ENCODE data around the gene GRIK3.

GRIK3 gene

GRCh38 chr1:36858553-36858952, 175.8 kb downstream of the GRIK3 start:
- H3K36me3 ChIP-seq (ENCODE audit: control insufficient read depth, insufficient read depth, low read length, severe bottlenecking) = no peaks in the 10 kb centered on the region
- no peak overlapping the region for H3K4me3 ChIP-seq (ENCODE audit: low read length)
- no peaks in the 10 kb centered on the region for H3K4me1 ChIP-seq (ENCODE audit: control insufficient read depth, insufficient read depth, low read length)
- H3K9me3 ChIP-seq (ENCODE audit: control insufficient read depth, low read length) = no peaks in the 10 kb centered on the region
- peaks cover 56% of the 10 kb centered on the region for H3K27me3 ChIP-seq (replicated peaks; ENCODE audit: control insufficient read depth, insufficient read depth, low read length)
- no peak overlapping the region for H3K9ac ChIP-seq (ENCODE audit: low read length)
- no peak for DNase-seq (ENCODE audit: low read depth)

DNA sequence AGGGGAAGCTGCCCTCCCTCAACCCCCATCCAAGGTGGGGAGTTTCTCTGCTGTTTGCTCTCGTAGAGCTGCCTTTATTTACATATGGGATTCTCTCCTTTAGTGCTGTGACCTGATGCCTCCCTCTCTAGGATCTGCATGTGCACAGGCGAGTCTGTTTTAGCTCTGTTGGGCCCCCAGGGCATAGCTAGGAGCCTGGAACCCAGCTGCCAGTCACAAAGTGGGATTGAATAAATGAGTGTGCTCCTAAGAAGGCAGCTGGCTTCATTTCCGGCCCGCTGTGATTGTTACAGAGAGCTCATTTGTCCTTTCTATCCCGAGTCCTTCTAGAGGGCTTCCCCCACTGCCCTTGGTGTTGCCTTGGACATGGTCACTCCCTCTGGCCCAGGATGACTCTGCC, 176.6 kb downstream of the GRIK3 start:
- Histone ChIP-seq H3K27me3 (replicated peaks; ENCODE audit: control insufficient read depth, insufficient read depth, low read length) (peaks cover 49% of the 10 kb centered on the region), H3K4me3 (ENCODE audit: low read length) (no peak overlapping the region), H3K36me3 (ENCODE audit: control insufficient read depth, insufficient read depth, low read length, severe bottlenecking) (no peaks in the 10 kb centered on the region), H3K9ac (ENCODE audit: low read length) (no peak overlapping the region), H3K4me1 (ENCODE audit: control insufficient read depth, insufficient read depth, low read length) (no peaks in the 10 kb centered on the region), H3K9me3 (ENCODE audit: control insufficient read depth, low read length) (no peaks in the 10 kb centered on the region)
- DNase-seq (ENCODE audit: low read depth) = no peak

DNA sequence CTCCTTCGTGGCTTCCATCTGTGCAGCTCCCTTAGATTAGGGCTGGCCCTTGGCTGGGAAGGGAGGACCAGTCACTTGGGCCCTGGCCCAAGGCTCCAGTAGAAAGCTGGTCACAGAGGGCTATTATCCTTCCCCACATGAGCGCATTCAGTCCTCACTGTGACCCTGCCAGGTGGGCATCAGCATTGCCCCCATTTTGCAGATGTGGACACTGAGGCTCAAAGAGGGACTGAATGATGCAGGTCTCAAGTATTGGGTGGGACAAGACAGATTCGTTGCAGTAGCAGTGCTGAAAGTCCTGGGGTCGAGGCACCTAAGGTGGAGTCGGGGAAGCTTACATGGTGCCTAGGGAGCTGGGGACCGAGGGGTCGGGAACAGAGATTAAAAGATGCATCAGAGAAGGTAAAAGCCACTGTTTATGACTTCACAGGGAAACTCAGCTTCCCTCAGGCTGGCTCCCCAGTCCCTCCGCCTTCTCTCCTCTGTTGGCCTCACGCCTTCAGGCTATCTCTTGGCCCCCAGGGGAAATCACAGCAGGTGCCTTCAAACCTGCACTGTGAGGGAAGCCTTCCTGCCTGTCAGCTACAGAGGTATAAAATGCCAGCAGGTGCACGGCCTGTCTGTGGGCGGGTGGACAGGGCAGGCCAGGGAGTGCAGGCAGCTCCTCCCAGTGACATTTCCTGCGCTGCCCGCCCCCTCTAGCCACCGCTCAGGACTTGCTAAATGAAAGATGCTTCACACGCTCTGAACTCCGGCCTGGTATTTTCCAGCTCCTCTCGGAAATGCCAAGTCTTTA, 178.4 kb downstream of the GRIK3 start:
- Histone ChIP-seq H3K9ac (ENCODE audit: low read length) (no peak overlapping the region), H3K9me3 (ENCODE audit: control insufficient read depth, low read length) (no peaks in the 10 kb centered on the region), H3K4me1 (ENCODE audit: control insufficient read depth, insufficient read depth, low read length) (no peaks in the 10 kb centered on the region)

GRCh38 chr1:36853638-36854037, 180.7 kb downstream of the GRIK3 start:
- Histone ChIP-seq H3K4me1 (ENCODE audit: control insufficient read depth, insufficient read depth, low read length) (no peaks in the 10 kb centered on the region), H3K9ac (ENCODE audit: low read length) (no peak overlapping the region), H3K9me3 (ENCODE audit: control insufficient read depth, low read length) (no peaks in the 10 kb centered on the region), H3K4me3 (ENCODE audit: low read length) (no peak overlapping the region), H3K27me3 (replicated peaks; ENCODE audit: control insufficient read depth, insufficient read depth, low read length) (peaks cover 65% of the 10 kb centered on the region), H3K36me3 (ENCODE audit: control insufficient read depth, insufficient read depth, low read length, severe bottlenecking) (no peaks in the 10 kb centered on the region)
- DNase-seq (ENCODE audit: low read depth) = no peak

More for the DNA sequence above, 178.4 kb downstream of the GRIK3 start:
- Histone ChIP-seq H3K4me3 (ENCODE audit: low read length) (no peak overlapping the region), H3K27me3 (replicated peaks; ENCODE audit: control insufficient read depth, insufficient read depth, low read length) (peaks cover 57% of the 10 kb centered on the region), H3K36me3 (ENCODE audit: control insufficient read depth, insufficient read depth, low read length, severe bottlenecking) (no peaks in the 10 kb centered on the region)
- no peak for DNase-seq (ENCODE audit: low read depth)

DNA sequence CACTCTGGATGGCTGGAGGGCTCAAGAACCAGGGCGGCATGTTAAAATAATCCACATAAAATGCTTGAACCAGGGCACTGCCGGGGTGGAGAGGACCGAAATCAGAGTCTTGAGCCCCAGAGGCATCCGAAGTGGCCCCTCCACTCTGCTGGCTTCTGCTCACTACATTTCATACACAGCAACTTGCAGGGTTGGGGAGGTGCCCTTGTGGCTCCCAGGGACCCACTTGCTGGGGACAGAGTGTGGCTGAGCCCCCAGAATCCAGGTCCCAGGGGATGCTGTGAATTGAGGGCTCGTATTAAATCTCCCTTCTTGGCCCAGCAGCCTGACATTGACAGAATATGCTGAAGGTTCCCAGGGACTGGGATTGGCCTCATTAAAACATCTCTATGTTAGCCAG, 181.7 kb downstream of the GRIK3 start:
- H3K4me1 ChIP-seq (ENCODE audit: control insufficient read depth, insufficient read depth, low read length) = no peaks in the 10 kb centered on the region

DNA sequence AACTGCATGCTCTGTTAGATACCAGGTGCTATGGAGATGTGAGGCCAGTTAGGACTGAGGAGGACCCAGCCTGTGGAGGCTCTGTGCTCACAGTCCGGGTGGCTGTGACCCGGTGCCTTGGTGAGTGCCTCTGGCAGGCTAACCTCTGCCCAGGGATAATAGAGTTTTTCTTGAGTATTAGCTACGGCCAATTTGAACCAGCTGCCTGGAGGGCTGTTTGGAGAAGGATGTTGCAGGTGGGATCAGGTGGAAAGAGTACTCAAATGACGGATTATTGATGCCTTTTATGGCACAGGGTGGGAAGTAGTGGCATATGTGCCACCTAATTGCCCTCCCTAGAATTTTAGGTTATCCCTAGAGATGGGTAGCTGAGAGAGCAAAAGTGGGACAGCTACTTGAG, 182.7 kb downstream of the GRIK3 start:
- Histone ChIP-seq H3K36me3 (ENCODE audit: control insufficient read depth, insufficient read depth, low read length, severe bottlenecking) (no peaks in the 10 kb centered on the region), H3K4me1 (ENCODE audit: control insufficient read depth, insufficient read depth, low read length) (no peaks in the 10 kb centered on the region), H3K4me3 (ENCODE audit: low read length) (no peak overlapping the region), H3K27me3 (replicated peaks; ENCODE audit: control insufficient read depth, insufficient read depth, low read length) (peaks cover 58% of the 10 kb centered on the region), H3K9ac (ENCODE audit: low read length) (no peak overlapping the region), H3K9me3 (ENCODE audit: control insufficient read depth, low read length) (no peaks in the 10 kb centered on the region)
- DNase-seq (ENCODE audit: low read depth) = no peak

More for the DNA sequence above, 181.7 kb downstream of the GRIK3 start:
- H3K27me3 ChIP-seq (replicated peaks; ENCODE audit: control insufficient read depth, insufficient read depth, low read length) = peaks cover 64% of the 10 kb centered on the region
- no peaks in the 10 kb centered on the region for H3K9me3 ChIP-seq (ENCODE audit: control insufficient read depth, low read length)
- no peaks in the 10 kb centered on the region for H3K36me3 ChIP-seq (ENCODE audit: control insufficient read depth, insufficient read depth, low read length, severe bottlenecking)
- DNase-seq (ENCODE audit: low read depth) = no peak
- no peak overlapping the region for H3K9ac ChIP-seq (ENCODE audit: low read length)
- no peak overlapping the region for H3K4me3 ChIP-seq (ENCODE audit: low read length)

- H3K36me3 ChIP-seq (ENCODE audit: control insufficient read depth, insufficient read depth, low read length, severe bottlenecking) = no peaks in the 10 kb centered on the region
- H3K4me1 ChIP-seq (ENCODE audit: control insufficient read depth, insufficient read depth, low read length) = no peaks in the 10 kb centered on the region
- no peak overlapping the region for H3K4me3 ChIP-seq (ENCODE audit: low read length)
- no peaks in the 10 kb centered on the region for H3K9me3 ChIP-seq (ENCODE audit: control insufficient read depth, low read length)
- no peak overlapping the region for H3K9ac ChIP-seq (ENCODE audit: low read length)
- no peak for DNase-seq (ENCODE audit: low read depth)
- H3K27me3 ChIP-seq (replicated peaks; ENCODE audit: control insufficient read depth, insufficient read depth, low read length) = peaks cover 55% of the 10 kb centered on the region
These were observed 183.2 kb downstream of the GRIK3 start for GRCh38 chr1:36851087-36851486.

GRCh38 chr1:36849956-36850355, 184.4 kb downstream of the GRIK3 start:
- Histone ChIP-seq H3K9ac (ENCODE audit: low read length) (no peak overlapping the region), H3K4me3 (ENCODE audit: low read length) (no peak overlapping the region), H3K27me3 (replicated peaks; ENCODE audit: control insufficient read depth, insufficient read depth, low read length) (peaks cover 47% of the 10 kb centered on the region), H3K36me3 (ENCODE audit: control insufficient read depth, insufficient read depth, low read length, severe bottlenecking) (no peaks in the 10 kb centered on the region), H3K9me3 (ENCODE audit: control insufficient read depth, low read length) (no peaks in the 10 kb centered on the region), H3K4me1 (ENCODE audit: control insufficient read depth, insufficient read depth, low read length) (no peaks in the 10 kb centered on the region)
- no peak for DNase-seq (ENCODE audit: low read depth)

DNA sequence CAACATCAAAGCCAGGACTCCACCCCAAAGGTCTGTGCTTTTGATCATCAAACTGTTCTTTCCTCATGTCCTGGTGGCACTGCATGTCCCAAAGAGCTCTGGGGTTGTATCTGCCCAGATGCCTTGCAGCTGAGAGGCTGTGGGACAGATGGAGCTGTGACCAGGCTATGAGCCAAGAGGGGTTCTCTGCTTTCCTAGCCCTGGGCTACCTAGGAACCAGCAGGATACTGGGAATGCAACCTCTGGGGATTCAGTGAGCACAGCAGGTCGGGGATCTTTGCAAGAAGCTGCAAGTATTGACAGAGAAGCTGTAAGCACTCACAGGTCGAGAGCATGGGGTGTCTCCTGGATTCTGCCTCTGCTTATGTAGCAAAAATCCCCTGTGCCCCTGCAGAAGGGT, 186.6 kb downstream of the GRIK3 start:
- H3K27me3 ChIP-seq (replicated peaks; ENCODE audit: control insufficient read depth, insufficient read depth, low read length) = peaks cover 35% of the 10 kb centered on the region
- no peak overlapping the region for H3K4me3 ChIP-seq (ENCODE audit: low read length)
- H3K9ac ChIP-seq (ENCODE audit: low read length) = no peak overlapping the region
- H3K36me3 ChIP-seq (ENCODE audit: control insufficient read depth, insufficient read depth, low read length, severe bottlenecking) = no peaks in the 10 kb centered on the region
- no peaks in the 10 kb centered on the region for H3K4me1 ChIP-seq (ENCODE audit: control insufficient read depth, insufficient read depth, low read length)
- DNase-seq (ENCODE audit: low read depth) = no peak
- H3K9me3 ChIP-seq (ENCODE audit: control insufficient read depth, low read length) = no peaks in the 10 kb centered on the region

- no peak for DNase-seq (ENCODE audit: low read depth)
- H3K9ac ChIP-seq (ENCODE audit: low read length) = no peak overlapping the region
- H3K4me3 ChIP-seq (ENCODE audit: low read length) = no peak overlapping the region
- no peaks in the 10 kb centered on the region for H3K4me1 ChIP-seq (ENCODE audit: control insufficient read depth, insufficient read depth, low read length)
- H3K9me3 ChIP-seq (ENCODE audit: control insufficient read depth, low read length) = no peaks in the 10 kb centered on the region
- H3K36me3 ChIP-seq (ENCODE audit: control insufficient read depth, insufficient read depth, low read length, severe bottlenecking) = no peaks in the 10 kb centered on the region
- H3K27me3 ChIP-seq (replicated peaks; ENCODE audit: control insufficient read depth, insufficient read depth, low read length) = peaks cover 34% of the 10 kb centered on the region
These were observed 187.1 kb downstream of the GRIK3 start for GRCh38 chr1:36847186-36847585.

DNA sequence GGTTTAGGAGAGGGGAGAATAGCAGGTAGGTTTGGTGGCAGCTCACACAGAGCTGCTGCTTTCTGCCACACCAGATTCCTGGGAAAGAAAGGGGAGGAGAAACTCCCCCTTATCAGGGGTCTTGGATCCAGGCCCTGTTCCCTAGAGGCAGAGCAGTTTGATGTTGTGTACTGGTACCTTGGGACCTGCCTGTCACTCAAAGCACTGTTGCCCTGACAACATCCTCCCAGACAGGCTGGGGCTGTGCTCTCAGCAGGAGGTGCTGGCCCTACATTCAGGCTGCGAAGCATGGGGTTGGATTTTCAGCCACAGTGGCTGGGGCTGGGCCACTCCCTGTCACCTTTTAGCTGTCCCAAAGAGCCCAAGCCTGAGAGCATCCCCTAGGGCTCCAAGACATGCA, 188.0 kb downstream of the GRIK3 start:
- no peak overlapping the region for H3K9ac ChIP-seq (ENCODE audit: low read length)
- H3K27me3 ChIP-seq (replicated peaks; ENCODE audit: control insufficient read depth, insufficient read depth, low read length) = peaks cover 30% of the 10 kb centered on the region
- no peak overlapping the region for H3K4me3 ChIP-seq (ENCODE audit: low read length)
- no peaks in the 10 kb centered on the region for H3K36me3 ChIP-seq (ENCODE audit: control insufficient read depth, insufficient read depth, low read length, severe bottlenecking)
- no peaks in the 10 kb centered on the region for H3K9me3 ChIP-seq (ENCODE audit: control insufficient read depth, low read length)
- DNase-seq (ENCODE audit: low read depth) = no peak
- no peaks in the 10 kb centered on the region for H3K4me1 ChIP-seq (ENCODE audit: control insufficient read depth, insufficient read depth, low read length)

DNA sequence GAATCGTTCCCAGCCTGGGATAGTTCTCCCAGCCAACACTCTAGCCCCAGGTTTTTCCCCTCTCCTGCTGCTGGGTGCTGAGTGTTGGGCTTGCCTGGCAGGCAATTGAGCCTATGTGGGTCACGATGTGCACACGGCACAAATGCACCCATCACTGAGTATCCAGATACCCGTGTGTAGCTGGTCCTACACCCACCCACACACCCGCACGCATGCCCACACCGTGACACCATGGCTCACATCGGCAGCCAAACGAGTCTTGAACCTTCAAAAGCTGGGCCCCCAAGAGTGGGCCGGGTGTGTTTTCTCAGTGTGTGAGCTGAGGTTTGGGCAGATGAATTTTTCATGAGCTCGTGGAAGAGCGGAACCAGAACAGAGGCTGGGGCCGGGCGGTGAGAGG, 188.5 kb downstream of the GRIK3 start:
- H3K9ac ChIP-seq (ENCODE audit: low read length) = no peak overlapping the region
- no peaks in the 10 kb centered on the region for H3K4me1 ChIP-seq (ENCODE audit: control insufficient read depth, insufficient read depth, low read length)
- no peaks in the 10 kb centered on the region for H3K9me3 ChIP-seq (ENCODE audit: control insufficient read depth, low read length)
- H3K27me3 ChIP-seq (replicated peaks; ENCODE audit: control insufficient read depth, insufficient read depth, low read length) = peaks cover 26% of the 10 kb centered on the region
- no peak for DNase-seq (ENCODE audit: low read depth)
- no peaks in the 10 kb centered on the region for H3K36me3 ChIP-seq (ENCODE audit: control insufficient read depth, insufficient read depth, low read length, severe bottlenecking)
- no peak overlapping the region for H3K4me3 ChIP-seq (ENCODE audit: low read length)

Measured in adipocyte (in vitro differentiated cells).